Testis (tissue), 2 donors: Measurements from ENCODE around the gene KCNIP3.

Experiments
- CTCF ChIP-seq, 3 experiments: fragments of 450-650 bp in 2 of 3; fragments of 200-600 bp in 1 of 3; sonication (generic) in 1 of 3; IDR thresholded peaks; one replicate each; pipeline ENCODE4 v1.5.1; 2016 to 2019; ENCODE audit warnings: antibody characterized with exemption in 3 of 3, mild to moderate bottlenecking in 2 of 3, moderate library complexity in 1 of 3
- POLR2A ChIP-seq: fragments of 450-650 bp; IDR thresholded peaks from one replicate; pipeline ENCODE4 v1.6.1; 2017; ENCODE audit warnings: antibody characterized with exemption, mild to moderate bottlenecking, moderate library complexity

GRCh38 chr2:95294579-95295250 is 2.4 kb upstream of the KCNIP3 start:
- no peak for TF ChIP-seq CTCF (IDR thresholded peaks at IDR 0.05)
- TF ChIP-seq POLR2A: no peak
